ACC112 (cell line): ENCODE data around the gene RNF144B.
"Not testable (repeated sequence)": the region's sequence is repeated elsewhere in the genome, so short reads cannot be mapped to it uniquely, and the experiment has no call there.

Source experiments
- H2AFZ ChIP-seq: fragments of 200-600 bp; sonication (generic); one replicate; pipeline ENCODE4 v1.6.0; 2017; ENCODE audit warnings: antibody characterized with exemption, low read length; ENCODE audit not compliant: unreplicated experiment
- H3K27ac ChIP-seq: fragments of 200-600 bp; sonication (generic); 2 replicates; pipeline ENCODE4 v1.5.1; 2014; ENCODE audit warnings: low read depth, mild to moderate bottlenecking, antibody characterized with exemption, low read length, moderate library complexity
- H3K27me3 ChIP-seq: fragments of 200-600 bp; sonication (generic); 2 replicates; pipeline ENCODE4 v1.6.1; 2014; ENCODE audit warnings: mild to moderate bottlenecking, antibody characterized with exemption, low read length, moderate library complexity, mixed read lengths; ENCODE audit not compliant: insufficient read depth
- H3K36me3 ChIP-seq: fragments of 200-600 bp; sonication (generic); 2 replicates; pipeline ENCODE4 v1.6.1; 2016; ENCODE audit warnings: mild to moderate bottlenecking, antibody characterized with exemption, low read length, moderate library complexity, mixed read lengths; ENCODE audit not compliant: insufficient read depth
- H3K4me1 ChIP-seq: fragments of 200-600 bp; sonication (generic); one replicate; pipeline ENCODE4 v1.6.1; 2016; ENCODE audit warnings: low read length, mixed read lengths; ENCODE audit not compliant: insufficient read depth, unreplicated experiment, control insufficient read depth
- H3K4me3 ChIP-seq: fragments of 200-600 bp; sonication (generic); 2 replicates; pipeline ENCODE4 v1.5.1; 2014; ENCODE audit warnings: mild to moderate bottlenecking, low read depth, low read length
- H3K79me2 ChIP-seq: fragments of 200-600 bp; sonication (generic); one replicate; pipeline ENCODE4 v1.6.0; 2016; ENCODE audit warnings: low read length; ENCODE audit not compliant: control insufficient read depth, unreplicated experiment, insufficient read depth

The RNF144B gene

DNA sequence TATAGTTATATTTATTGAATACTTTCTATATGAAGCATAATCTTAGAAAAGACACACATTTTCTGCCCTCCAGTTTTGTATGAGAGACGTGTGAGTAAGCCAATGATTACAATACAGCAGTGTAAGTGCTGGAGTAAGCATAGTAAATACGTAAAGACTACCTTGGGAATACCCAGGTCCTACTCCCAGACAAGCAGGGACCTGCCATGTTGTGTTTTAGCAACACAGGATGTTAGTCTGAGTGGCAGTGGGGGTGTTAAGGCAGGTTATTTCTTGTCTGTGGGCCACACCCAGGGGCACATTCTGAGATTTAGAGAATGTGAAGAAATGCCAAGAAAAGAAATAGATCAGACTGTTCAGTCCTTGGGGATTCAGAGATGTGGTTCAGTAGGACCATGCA lies 34.3 kb upstream of the RNF144B start:
- H3K4me1 ChIP-seq: no peaks in the 10 kb centered on the region
- no peak overlapping the region for H2AFZ ChIP-seq
- H3K79me2 ChIP-seq: no peaks in the 10 kb centered on the region
- no peak overlapping the region for H3K4me3 ChIP-seq
- H3K36me3 ChIP-seq: no peaks in the 10 kb centered on the region
- H3K27ac ChIP-seq: no peak overlapping the region
- H3K27me3 ChIP-seq: no peaks in the 10 kb centered on the region

DNA sequence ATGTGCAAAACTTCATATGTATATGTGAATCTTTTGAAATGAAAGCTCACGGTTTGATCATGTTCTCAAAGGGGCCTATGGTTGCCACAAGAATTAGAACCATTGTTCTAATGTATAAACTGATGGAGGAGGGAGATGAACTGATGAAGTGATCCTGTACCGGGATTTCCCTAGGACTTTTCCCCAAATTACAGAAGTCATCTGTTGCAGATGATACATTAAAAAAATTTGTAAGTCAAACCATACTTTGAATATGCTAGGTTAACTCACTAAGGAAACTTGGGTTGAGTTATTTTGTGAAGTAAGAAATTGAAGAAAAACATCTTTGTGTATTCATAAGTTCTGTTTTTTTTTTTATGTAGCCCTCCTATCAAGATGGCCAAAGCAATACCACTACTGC lies 33.9 kb upstream of the RNF144B start:
- no peaks in the 10 kb centered on the region for H3K4me1 ChIP-seq
- no peak overlapping the region for H3K27ac ChIP-seq
- H3K36me3 ChIP-seq: no peaks in the 10 kb centered on the region
- H3K27me3 ChIP-seq: no peaks in the 10 kb centered on the region
- H3K79me2 ChIP-seq: no peaks in the 10 kb centered on the region
- H2AFZ ChIP-seq: no peak overlapping the region
- H3K4me3 ChIP-seq: no peak overlapping the region

DNA sequence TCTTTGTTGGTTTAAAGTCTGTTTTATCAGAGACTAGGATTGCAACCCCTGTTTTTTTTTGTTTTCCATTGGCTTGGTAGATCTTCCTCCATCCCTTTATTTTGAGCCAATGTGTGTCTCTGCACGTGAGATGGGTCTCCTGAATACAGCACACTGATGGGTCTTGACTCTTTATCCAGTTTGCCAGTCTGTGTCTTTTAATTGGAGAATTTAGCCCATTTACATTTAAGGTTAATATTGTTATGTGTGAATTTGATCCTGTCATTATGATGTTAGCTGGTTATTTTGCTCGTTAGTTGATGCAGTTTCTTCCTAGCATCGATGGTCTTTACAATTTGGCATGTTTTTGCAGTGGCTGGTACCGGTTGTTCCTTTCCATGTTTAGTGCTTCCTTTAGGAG lies 29.6 kb upstream of the RNF144B start:
- not testable (repeated sequence) for H2AFZ ChIP-seq, H3K27me3 ChIP-seq, H3K27ac ChIP-seq, H3K79me2 ChIP-seq, H3K4me1 ChIP-seq, H3K4me3 ChIP-seq, H3K36me3 ChIP-seq

DNA sequence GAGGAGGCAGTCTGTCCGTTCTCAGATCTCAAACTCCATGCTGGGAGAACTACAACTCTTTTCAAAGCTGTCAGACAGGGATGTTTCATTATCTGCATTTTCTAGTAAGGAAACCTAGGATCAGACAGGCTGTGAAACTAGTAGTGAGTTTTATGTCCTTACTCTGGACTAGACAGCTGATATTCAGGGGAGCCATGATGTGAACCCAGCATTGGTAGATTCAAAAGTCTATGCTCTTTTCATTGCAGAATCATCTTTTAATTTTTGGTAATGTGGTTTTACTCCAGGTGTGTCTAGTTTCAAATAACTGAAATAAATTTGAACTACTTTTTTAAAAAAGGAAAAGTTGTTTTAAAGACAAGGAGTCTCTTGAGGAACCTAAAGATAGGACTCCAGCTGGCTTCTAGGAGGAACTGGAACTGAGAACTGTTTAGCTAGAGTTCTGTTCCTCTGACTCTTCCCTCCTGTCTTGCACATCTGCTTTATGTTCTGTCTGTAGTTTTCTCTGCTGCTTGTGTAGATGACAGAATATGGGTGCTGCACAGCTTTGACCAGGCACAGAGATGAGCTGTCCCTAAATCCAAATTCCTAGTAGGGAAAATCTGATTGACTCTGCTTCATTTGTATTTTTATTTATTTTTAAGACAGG lies 27.8 kb upstream of the RNF144B start:
- H3K4me1 ChIP-seq: no peaks in the 10 kb centered on the region
- no peak overlapping the region for H3K4me3 ChIP-seq
- H3K27ac ChIP-seq: no peak overlapping the region
- H3K27me3 ChIP-seq: no peaks in the 10 kb centered on the region; the same call in 1 of the 2 replicates
- no peaks in the 10 kb centered on the region for H3K79me2 ChIP-seq
- no peaks in the 10 kb centered on the region for H3K36me3 ChIP-seq
- H2AFZ ChIP-seq: no peak overlapping the region

DNA sequence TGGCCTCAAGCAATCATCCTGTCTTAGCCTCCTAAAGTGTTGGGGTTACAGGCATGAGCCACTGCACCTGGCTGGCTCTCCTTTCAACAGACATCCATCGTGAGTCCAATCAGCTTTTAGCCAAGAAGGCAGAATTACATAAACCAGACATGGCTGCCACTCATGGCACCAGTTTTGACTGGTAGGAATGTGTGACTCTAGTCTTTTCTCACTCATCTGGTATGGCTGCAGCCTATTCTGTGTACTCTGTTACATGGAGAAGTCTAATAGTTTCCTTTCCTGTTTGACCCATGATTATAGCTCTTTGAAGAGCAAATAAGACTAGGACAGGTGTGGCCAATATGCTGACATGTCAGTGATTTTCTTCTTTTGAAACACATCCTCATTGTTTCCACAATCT lies 27.0 kb upstream of the RNF144B start:
- Histone ChIP-seq H3K4me1 (no peaks in the 10 kb centered on the region), H3K27me3 (no peaks in the 10 kb centered on the region; the same call in 1 of the 2 replicates), H3K36me3 (no peaks in the 10 kb centered on the region), H2AFZ (no peak overlapping the region), H3K79me2 (no peaks in the 10 kb centered on the region), H3K4me3 (no peak overlapping the region), H3K27ac (no peak overlapping the region)

DNA sequence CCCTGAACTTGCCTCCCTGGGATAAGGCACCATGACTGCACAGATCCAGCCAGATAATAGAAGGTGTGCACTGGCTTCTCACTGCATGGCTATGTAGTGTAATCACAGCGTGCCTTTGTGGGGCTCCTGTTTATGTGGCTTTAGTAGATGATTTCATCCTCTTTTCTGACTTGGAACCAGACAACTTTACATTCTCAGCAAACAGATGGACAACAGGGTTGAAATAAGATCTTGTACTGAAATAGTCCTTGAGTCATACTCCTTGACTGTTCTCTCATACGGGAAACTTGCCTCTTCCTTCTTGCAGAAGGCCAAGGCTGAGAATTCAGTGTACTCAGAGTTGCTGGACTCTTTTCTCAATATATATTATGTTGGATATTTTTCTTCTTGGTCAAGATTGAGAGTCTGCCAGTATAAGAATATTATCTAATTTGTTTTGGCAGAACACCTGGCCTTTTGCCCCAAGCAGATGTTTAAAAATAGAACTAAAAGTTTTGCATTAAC lies 25.0 kb upstream of the RNF144B start:
- Histone ChIP-seq H2AFZ (no peak overlapping the region), H3K79me2 (no peaks in the 10 kb centered on the region), H3K4me1 (no peaks in the 10 kb centered on the region), H3K36me3 (no peaks in the 10 kb centered on the region), H3K27ac (no peak overlapping the region), H3K27me3 (no peaks in the 10 kb centered on the region; the same call in 1 of the 2 replicates), H3K4me3 (no peak overlapping the region)

DNA sequence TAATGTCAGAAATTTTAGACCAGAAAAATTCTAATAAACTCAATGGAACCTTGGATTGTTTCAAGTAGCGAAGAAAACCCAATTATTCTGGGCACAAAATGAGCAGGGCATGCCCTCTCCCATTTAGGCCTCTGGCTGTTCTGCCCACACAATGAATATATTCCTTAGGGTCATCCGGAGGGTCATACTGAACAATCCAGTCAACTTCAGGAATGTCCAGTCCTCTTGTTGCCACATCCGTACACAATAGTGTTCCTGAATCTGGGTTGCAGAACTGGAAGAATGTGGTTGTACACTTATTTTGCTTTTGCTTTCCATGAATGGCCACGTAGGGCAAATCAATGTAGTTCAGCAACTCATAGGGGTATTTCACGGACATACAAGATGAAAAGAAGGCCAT lies 23.4 kb upstream of the RNF144B start:
- H3K27me3 ChIP-seq: no peaks in the 10 kb centered on the region; the same call in 1 of the 2 replicates
- H3K79me2 ChIP-seq: no peaks in the 10 kb centered on the region
- no peak overlapping the region for H2AFZ ChIP-seq
- no peak overlapping the region for H3K4me3 ChIP-seq
- no peak overlapping the region for H3K27ac ChIP-seq
- no peaks in the 10 kb centered on the region for H3K36me3 ChIP-seq
- H3K4me1 ChIP-seq: no peaks in the 10 kb centered on the region

DNA sequence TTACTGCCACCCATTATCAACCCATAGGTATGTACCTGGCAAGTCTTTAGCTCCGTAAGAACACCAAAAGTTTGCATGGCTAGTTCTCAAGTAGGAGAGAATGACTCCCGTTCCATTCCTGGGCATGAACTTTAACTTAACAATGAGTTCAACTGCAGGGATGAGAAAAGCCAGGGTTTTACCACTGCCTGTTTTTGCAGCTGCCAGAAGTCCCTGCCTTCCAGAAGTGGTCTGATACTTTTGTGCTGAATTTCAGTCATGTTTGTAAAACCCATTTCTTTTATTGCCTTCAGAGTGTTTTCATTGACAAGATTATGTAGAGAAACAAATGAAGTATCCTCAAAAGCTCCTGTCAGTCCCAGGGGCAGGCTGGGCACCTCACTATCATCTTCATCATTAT lies 22.6 kb upstream of the RNF144B start:
- H3K36me3 ChIP-seq, H3K4me3 ChIP-seq, H3K79me2 ChIP-seq, H2AFZ ChIP-seq, H3K27me3 ChIP-seq, H3K4me1 ChIP-seq, H3K27ac ChIP-seq: not testable (repeated sequence)

DNA sequence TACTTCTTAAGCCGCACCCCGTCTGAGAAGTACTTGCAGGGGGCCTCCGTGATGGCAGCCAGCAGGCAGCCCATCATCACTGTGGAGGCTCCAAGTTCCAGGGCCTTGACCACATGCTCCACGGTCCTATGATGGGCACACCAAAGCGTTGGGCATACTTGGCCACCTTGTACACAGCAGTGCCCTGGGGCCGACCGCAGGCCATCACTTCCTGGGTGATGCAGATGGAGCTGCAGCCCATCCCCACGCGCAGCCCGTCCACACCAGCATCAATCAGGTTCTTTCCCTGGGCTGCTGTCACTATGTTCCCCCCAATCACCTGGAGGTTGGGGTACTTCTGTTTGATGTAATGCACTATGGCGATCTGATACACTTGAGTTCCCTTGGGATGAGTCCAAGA lies 19.8 kb upstream of the RNF144B start:
- H3K36me3 ChIP-seq: no peaks in the 10 kb centered on the region
- no peak overlapping the region for H3K27ac ChIP-seq
- H3K27me3 ChIP-seq: no peaks in the 10 kb centered on the region
- no peak overlapping the region for H2AFZ ChIP-seq
- H3K4me3 ChIP-seq: no peak overlapping the region
- H3K4me1 ChIP-seq: no peaks in the 10 kb centered on the region
- H3K79me2 ChIP-seq: no peaks in the 10 kb centered on the region

DNA sequence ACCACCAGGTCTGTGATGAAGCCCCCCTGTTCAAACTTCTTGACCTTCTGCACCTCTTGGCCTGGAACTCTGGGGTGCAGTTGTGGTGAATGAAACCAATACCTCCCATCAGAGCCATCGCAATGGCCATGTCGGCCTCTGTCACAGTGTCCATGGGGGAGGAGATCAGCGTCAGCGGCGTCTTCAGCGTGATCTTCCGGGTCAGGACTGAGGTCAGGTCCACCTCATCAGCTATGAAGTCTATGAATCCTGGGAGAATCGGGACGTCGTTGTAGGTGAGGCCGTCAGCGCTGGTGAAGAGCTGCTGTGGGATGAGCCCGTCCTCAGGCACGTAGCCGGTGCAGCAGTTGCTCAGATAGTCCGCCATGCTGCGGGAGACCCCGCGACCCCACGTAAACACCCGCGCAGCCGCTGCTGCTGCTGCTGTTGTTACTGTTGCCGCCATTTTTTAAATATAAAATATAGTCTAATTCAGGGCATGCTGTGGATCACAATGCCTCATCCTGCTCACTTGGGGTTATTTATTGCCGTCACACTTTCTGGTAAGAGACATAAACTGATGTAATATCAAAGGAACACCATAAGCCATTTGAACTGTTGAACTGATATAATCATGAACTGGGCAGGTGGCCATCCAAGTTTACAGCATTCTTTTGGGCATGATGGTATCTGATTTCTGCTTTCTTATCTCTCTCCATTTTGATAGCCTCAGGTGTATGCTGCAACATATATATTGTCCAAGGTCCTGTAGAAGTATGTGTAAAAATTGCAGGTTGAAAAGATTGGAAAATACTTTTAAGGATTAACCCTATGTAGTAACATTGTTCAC lies 18.7 kb upstream of the RNF144B start:
- H2AFZ ChIP-seq: no peak overlapping the region

DNA sequence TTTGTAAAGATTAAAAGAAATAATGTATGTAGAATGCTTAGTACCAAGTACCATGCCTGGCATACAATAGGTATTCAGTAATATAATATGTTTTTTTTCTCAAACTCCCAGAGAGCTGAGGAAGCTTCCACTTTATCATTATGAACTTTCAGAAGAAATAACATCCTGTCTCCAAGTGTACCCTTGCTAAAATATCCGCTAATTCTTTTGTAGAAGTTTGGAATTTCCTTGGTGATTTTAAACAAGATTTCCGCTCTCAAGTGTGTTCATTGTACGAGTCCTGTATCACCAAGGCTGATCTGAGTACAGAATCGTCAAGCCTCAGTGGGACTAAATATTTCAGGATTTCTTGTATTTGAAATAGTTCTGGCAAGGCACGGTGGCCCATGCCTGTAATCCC lies 16.1 kb upstream of the RNF144B start:
- Histone ChIP-seq H3K27me3 (no peaks in the 10 kb centered on the region), H3K36me3 (no peaks in the 10 kb centered on the region), H3K4me1 (no peaks in the 10 kb centered on the region), H3K4me3 (no peak overlapping the region), H3K79me2 (no peaks in the 10 kb centered on the region), H2AFZ (no peak overlapping the region), H3K27ac (no peak overlapping the region)

More for the DNA sequence above, 18.7 kb upstream of the RNF144B start:
- Histone ChIP-seq H3K4me3 (no peak overlapping the region), H3K27ac (no peak overlapping the region), H3K79me2 (no peaks in the 10 kb centered on the region), H3K36me3 (no peaks in the 10 kb centered on the region), H3K27me3 (no peaks in the 10 kb centered on the region), H3K4me1 (no peaks in the 10 kb centered on the region)
